DOHH2 (cell line): Measurements from ENCODE around the gene LMO7.

Experiments used
- EZH2phosphoT487 ChIP-seq: fragments of 200-600 bp; sonication (generic); IDR thresholded peaks from 2 replicates; pipeline ENCODE4 v1.6.1; 2017; ENCODE audit warnings: borderline replicate concordance, mild to moderate bottlenecking, antibody characterized with exemption, low read length, moderate library complexity, mixed read lengths
- TF ChIP-seq, protein P1 (sequence below): fragments of 200-600 bp; sonication (generic); IDR thresholded peaks from one replicate; pipeline ENCODE4 v1.5.1; 2014; ENCODE audit warnings: antibody characterized with exemption, mild to moderate bottlenecking, low read depth, low read length; ENCODE audit not compliant: poor library complexity, severe bottlenecking

- TF ChIP-seq, protein P1, sequence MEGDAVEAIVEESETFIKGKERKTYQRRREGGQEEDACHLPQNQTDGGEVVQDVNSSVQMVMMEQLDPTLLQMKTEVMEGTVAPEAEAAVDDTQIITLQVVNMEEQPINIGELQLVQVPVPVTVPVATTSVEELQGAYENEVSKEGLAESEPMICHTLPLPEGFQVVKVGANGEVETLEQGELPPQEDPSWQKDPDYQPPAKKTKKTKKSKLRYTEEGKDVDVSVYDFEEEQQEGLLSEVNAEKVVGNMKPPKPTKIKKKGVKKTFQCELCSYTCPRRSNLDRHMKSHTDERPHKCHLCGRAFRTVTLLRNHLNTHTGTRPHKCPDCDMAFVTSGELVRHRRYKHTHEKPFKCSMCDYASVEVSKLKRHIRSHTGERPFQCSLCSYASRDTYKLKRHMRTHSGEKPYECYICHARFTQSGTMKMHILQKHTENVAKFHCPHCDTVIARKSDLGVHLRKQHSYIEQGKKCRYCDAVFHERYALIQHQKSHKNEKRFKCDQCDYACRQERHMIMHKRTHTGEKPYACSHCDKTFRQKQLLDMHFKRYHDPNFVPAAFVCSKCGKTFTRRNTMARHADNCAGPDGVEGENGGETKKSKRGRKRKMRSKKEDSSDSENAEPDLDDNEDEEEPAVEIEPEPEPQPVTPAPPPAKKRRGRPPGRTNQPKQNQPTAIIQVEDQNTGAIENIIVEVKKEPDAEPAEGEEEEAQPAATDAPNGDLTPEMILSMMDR = no peak
- TF ChIP-seq EZH2phosphoT487 = no peak
Measured at GRCh38 chr13:75679459-75679858, 43.3 kb downstream of the LMO7 start.
